HG03354 (cell line): Measurements from ENCODE around the gene NCSTN.

ENCODE experiments used
- ATAC-seq: cut with Tn5 transposase; IDR thresholded peaks from one replicate; pipeline ENCODE4 v1.9.1; 2021; ENCODE audit warnings: mild to moderate bottlenecking; ENCODE audit not compliant: unreplicated experiment, poor library complexity, severe bottlenecking

NCSTN gene

DNA sequence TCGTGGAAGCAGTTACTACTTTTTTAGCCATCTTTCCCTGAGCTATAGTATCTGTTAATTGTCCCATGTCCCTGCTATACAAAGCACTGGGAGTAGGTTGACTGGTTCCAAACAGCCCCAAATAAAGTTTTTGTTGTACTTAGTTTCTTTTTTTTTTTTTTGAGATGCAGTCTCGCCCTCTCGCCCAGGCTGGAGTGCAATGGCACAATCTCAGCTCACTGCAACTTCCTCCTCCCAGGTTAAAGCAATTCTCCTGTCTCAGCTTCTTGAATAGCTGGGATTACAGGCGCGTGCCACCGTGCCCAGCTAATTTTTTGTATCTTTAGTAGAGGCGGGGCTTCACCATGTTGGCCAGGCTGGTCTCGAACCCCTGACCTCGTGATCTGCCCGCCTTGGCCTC is 3.3 kb downstream of the NCSTN start:
- ATAC-seq, result no peak

DNA sequence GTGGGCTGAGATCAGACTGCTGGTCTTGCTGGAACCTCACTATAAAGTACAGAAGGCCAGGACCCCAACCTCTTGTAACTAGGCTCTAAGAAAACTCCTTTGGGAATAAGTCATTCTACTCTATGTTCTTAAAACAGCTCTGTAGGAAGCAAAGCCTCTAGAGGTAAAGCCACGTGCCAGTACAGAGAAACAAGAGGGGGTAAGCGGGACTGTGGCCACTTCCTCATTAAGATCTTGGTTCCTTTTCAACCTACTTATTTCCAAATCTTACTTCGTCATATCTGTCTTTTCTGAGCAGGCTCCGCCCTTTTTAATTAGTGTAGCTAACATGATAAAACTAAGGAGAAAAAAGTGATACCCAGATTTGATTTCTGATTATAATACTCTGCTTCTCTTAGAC is 3.8 kb downstream of the NCSTN start:
- ATAC-seq, result no peak

DNA sequence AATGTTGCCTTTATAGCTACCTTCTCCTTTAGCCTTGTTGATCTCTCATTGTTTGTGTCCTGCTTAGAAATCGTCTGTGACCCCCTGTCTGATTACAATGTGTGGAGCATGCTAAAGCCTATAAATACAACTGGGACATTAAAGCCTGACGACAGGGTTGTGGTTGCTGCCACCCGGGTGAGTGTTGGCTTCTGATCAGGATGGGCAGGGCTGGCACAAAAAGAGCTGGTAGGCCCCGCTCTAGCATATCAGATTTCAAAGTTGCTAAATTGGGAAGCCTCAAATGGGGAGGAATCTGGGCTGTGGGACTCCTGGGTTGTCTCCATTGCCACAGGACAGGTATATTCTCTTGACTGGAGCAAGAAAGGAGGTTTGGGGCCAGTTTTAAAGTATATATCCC is 8.4 kb downstream of the NCSTN start:
- no peak for ATAC-seq

DNA sequence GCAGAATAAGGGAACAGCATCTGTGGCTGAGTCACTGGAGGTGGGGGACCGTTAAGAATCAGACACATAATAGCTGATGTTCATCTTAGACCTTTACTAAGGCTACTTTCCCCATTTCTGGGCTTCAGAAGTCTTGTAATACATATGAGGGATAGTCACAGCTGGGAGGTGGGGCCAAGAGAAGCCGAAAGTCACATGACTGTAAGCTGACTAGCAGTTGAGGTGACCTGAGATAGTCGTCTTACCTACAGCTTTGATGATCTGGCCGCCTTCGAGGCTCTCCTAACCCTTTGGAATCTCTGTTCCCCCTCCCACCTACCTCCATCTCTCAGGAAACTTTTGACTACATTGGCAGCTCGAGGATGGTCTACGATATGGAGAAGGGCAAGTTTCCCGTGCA is 9.4 kb downstream of the NCSTN start:
- ATAC-seq, result no peak

DNA sequence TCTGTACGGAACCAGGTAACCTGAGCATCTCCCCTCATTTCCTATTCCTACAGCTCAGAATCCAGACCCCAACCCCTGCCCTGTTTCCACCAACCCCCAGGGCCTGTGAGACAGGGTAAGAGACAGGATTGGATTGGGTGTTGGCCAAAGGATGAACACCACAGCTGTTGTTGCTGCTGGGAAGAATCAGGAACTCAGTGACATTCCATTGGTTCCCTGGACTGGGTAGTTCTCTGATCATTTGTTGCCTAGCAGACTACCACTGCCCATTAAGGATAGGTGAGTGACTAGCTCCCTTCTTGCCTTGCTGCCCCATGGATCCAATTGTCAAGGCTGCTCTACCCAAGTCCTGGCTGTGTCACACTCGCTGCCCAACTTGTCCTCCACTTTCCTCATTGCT is 10.0 kb downstream of the NCSTN start:
- no peak for ATAC-seq

DNA sequence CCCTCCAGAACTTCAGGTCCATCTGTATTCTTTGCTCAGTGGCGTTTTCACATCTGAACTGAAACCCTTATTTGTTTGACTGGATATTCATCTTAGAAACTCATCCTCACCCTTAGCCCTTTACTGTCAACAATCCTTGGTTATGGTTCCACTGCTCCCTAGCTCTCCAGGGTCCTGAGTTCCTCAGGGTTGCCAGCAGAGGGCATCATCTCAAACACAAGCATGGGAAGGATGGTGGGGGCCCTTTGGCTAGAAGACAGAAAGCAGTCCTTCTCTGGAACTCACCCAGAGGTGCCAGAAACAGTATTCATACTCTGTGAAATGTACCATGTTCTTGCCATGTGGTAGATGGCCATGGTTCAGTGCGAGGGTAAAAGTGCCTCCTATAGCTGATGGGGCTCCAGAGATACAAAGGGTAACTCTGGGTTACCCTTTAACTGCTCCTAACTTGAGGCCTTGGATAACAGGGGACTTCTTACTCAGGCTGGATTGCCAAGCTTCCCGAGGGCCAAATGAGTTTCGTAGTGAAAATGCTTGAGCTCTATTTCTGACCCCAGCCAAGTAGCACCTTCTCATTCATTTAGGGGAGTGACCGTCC is 11.3 kb downstream of the NCSTN start:
- ATAC-seq, result no peak

DNA sequence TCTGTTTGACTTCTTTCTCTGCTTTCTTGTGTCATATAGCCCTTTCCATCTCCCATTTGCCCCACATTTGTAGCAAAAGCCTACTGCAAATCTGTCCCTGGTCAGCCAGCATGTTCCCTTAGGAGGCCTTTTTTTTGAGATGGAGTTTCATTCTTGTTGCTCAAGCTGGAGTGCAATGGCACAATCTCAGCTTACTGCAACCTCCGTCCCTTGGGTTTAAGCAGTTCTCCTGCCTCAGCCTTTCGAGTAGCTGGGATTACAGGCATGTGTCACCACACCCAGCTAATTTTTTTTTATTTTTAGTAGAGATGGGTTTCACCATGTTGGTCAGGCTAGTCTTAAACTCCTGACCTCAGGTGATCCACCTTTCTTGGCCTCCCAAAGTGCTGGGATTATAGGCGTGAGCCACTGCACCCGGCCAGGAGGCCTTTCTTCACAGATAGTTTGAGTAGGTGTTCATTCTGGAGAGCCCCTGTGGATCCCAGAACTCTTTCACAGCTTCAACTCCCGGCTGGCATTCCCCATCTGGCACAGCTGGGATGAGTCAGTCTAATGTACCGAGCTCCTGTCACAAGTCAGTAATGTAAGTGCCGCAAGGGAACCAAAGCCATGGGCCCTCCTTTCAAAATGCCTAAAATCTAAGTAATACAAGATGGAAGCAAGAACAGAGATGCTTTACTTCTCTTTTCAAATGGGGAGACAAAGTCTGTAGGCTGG is 14.3 kb downstream of the NCSTN start:
- ATAC-seq, result no peak

DNA sequence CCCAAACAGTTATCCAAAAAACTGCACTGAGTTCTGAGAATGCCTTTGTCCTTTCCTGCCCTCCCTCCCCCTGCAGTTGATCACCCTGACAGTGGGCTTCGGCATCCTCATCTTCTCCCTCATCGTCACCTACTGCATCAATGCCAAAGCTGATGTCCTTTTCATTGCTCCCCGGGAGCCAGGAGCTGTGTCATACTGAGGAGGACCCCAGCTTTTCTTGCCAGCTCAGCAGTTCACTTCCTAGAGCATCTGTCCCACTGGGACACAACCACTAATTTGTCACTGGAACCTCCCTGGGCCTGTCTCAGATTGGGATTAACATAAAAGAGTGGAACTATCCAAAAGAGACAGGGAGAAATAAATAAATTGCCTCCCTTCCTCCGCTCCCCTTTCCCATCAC is 14.9 kb downstream of the NCSTN start:
- no peak for ATAC-seq

DNA sequence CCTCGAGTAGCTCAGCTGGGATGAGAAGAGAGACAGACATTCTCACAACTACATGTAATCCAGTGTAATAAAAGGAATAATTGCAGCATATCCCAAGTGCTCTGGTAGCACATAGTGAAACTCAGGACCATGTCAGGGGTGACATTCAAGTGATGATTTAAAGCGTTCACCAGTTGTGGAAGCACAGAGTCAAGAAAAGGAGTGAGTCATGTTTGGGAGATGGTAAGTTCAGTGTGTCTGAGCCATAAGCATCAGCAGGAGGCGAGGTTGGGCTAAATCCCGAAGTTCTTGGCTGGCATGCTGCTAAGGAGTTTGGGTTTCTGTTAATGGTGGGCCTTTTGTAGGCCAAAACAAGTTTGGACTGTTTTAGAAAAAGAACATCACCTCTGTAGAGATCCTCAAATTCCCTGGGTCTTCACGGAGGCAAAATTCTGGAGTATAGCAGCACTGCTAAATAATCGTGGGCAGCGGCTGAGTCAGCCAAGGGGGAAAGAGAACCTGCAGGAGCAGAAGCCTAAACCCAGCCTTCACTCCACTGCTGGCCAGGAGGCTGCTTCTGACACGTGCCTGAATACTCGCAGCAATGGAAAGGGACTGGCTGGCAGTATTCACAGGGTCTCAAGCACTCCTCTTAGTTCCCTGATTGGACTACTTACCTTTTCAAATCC is 16.5 kb downstream of the NCSTN start:
- ATAC-seq, result no peak

DNA sequence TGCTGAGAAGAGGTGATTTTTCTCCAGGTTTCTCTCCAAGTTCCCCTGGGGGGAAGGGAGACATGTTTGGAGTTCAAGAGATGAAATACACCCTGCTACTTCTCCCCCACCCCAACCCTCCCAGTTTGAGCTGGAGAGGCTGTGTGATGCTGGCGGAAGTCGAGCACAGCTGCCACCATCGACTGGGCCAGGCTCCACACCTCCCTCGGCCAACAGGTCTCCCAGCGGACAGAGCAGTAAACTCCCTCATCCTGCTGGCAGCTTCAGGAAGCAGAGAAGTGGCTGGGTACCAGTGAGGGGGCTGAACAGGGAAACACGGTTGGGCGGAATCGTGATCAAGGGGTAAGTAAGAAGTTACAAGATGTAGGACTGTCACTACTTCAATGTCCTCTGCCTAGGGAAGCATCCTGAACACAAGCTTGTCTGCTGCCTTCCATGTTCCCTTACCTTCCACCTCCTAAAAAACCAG is 17.1 kb downstream of the NCSTN start:
- ATAC-seq, result no peak

DNA sequence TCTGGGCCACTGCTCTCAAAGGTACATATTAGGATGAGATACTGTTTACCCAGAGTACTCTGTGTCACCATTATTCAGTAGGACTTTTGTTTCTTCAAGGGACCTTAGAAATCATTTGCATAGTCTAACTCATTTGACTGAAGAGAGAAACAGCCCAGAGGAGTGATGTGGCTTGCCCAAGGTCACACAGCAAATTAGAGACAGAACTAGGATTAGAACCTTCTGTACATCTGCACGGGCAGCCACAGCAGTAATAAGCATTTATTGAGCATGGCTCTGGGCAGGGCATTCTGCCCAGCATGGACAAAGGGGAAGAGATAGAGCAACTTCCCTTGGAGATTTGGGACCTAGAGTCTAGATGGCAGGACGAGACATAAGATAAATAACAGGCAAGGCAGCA is 18.0 kb downstream of the NCSTN start:
- ATAC-seq, result no peak

DNA sequence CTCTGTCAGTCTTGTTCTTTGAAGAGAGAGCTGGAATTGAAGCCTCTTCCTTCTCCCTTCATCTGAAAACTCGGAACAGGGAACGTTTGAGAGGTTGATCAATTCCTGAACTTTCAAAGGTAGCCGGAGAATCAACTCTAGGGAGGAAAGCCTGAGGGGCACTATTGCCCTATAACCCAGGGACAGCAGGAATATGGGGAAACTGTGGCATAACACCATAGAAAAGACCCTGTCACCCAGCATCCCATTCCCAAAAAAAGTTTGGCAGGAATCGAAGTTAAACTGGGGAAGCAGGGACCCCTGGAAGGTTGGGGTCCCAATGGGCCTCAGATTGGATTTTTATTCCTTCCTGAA is 18.6 kb downstream of the NCSTN start:
- ATAC-seq, result no peak

DNA sequence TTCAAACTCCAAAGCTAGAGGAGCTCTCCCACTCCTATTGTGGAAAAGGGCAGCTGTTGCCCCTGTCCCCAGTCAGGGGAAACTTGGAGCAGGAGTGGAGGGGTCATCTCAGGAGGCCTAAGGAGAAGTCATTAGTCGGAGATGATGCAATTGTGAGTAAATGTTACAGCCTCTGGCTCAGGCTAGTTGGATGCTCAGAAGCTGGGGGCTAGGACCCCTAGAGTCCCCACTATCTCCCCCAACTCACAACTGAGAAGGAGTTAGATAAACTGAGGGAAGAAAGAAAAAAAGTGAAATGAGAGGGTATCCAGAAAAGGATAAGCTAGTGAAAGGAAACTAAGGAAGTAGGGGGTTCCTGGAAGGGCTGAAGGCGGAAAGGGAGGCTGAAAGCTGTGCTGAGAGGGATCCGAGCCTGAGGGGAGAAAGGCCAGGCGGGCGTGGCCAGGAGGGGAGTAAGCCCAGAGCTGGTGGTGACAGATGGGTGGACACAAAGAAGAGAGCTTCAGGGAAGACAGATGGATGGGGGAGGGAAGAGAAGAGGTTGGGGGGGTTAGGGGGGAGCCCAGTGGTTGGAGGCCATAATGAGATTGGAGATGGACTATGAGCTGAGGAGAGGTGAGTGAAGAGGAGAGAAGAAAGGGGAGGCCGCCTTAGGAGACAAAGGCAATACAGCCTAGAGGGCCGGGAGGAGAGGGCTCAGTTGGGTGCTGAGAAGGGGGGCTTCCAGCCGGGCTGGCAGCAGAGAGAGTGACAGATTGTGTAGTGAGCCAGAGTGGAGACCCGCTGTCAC is 19.2 kb downstream of the NCSTN start:
- no peak for ATAC-seq

DNA sequence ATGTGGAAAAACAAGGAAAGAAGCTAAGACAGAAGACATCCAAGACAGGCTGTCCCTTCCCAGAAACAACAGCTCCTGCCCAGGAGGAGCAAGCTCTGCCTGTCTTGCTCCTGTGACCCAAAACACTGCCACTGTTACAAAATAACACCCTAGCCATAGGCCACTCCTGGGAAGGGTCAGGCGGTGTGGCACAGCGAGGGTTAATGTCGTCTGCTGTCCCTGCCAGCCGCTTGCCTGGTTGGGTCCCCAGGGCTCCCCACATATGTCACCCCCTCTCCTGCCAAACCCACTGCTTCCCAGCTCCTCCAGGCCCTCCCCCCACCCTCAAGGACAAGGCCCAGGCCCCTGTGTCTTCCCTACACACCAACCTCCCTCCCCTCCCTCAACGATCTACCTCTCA is 19.8 kb downstream of the NCSTN start:
- no peak for ATAC-seq

DNA sequence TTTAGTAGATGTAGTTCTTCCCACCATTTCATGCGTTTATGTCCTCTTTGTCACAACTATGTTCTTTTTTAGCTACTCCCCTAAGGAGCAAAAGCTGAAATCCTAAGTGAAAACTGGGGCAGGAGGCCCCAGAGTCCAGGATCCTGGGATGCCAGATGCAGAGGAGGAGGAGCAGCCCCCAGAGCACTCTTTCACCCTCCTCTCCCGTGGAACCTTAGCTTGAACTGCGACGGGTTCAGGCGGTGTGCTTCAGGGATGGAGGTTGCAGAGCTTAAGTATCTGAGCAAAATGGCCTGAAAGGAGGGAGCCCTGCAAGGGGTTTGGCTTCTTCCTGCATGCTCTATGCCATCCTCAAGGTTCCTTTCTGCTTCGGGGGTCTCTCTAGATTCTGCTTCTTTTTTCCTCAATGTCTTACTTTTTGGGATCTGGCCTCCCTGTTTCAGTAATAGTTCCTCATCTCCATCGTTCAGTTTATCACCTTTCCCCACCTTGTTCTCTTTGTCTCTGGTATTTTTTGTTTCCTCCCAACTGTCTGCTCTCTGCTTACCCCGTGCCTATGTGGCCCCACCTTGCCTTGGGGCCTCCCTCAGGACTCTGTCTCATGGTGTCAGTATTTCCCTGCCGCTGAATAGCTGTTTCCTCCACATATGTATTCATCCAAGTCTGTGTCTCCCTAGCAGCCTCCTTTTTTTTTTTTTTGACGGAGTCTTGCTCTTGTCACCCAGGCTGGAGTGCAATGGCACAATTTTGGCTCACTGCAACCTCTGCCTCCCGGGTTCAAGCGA is 21.0 kb downstream of the NCSTN start:
- no peak for ATAC-seq

DNA sequence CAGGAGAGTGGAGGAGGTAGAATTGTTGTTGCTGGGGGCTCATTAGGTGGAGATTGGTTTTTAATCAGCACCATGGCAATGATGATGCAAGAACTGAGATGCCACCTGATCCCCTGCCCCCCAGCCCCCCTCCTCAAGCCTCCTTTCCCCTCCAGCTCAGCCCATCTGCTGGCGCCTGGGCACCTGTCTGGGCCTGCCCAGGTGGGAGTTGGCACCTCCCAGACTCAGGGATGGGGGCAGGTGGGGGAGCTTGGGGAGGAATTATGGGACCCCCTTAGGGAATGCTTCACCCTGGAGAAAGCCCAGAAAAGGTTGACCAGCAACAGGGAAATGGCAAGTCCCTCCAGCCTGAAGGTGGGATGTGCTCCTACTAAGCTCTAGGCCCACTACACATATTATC is 22.1 kb downstream of the NCSTN start:
- ATAC-seq, result no peak

DNA sequence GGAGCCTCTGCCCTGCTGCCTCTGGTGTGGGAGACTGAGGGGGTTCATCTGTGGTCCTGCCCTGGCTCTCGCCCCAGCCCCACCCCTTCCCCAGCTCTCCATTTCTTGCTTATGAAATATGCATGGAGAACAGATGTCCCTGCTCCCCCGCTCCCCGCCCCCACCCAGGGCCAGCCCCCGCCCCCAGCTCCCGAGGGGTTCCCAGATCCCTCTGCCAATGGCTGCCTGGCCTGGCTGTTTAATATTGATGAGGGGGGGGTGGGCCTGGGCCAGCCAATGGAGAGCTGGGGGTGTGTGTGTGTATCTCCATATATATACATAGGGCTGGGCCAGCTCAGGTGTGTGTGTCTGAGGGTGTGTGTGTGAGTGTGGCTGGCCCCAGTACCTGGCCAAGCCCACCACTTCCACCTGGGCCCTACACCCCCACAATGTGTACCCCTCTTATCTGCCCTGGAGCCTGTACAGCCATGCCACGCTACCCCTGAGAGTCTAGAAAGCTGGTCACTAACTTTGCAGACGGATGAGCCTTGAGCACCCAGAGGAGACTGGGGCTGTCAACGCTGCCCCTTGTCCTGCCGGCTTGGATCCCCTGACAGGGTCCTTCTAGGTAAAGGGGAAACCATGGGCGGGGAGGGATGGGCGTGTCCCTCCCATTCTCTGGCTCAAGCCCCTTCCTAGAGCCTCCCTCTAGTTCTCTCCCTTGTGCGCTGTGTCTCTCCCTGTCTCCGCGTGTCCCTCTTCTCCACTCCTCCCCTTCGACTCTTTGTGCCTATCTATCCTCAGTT is 23.7 kb downstream of the NCSTN start, which contains the start of gene NHLH1:
Gene NHLH1 (plus strand): TSS at position 341 of the 785 bp plus-strand sequence. CDS start 3,661 bp downstream, outside the sequence.
- no peak for ATAC-seq

DNA sequence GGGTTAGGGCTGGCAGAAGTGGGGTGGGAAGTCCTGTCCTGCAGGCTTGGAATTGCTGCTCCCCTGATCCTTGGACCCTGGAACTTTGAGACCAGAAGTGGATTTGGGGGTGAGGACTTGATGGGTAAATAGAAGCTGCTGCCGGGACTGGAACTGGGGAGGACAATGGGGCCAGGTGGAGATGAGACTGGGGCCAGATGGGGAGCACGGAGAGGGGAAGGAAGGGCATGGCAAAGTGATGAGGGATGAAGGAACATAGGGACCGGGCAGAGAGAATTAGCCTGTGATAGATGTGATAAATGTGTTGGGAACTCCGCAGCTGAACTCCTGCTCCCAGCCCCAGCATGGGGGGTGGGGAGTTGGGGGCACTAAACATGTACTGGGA is 24.3 kb downstream of the NCSTN start:
- no peak for ATAC-seq
